Right renal cortex interstitium (tissue), 3 donors: Measurements from ENCODE around the gene ARHGAP42. TPM values are rescaled to one million over a fixed set of nuclear protein-coding genes. Genes with fewer than 3 reads are reported as not detected.

Source experiments
- DNase-seq, 3 donors: peaks; one replicate each; pipeline ENCODE4 v3.0.0-alpha.2; 2013; ENCODE audit warnings: low read depth in 3 of 3, low spot score in 2 of 3
- polyA plus RNA-seq, 3 donors: library from polyadenylated mRNA; unstranded; fragments of 120-200 nt; gene quantifications; one replicate each; pipeline ENCODE4 v1.2.1, GENCODE V29; 2013; ENCODE audit not compliant: insufficient read length in 3 of 3

Gene ARHGAP42
- polyA plus RNA-seq, 3 donors = 29.4 to 33.9 (median 32.3) TPM

DNA sequence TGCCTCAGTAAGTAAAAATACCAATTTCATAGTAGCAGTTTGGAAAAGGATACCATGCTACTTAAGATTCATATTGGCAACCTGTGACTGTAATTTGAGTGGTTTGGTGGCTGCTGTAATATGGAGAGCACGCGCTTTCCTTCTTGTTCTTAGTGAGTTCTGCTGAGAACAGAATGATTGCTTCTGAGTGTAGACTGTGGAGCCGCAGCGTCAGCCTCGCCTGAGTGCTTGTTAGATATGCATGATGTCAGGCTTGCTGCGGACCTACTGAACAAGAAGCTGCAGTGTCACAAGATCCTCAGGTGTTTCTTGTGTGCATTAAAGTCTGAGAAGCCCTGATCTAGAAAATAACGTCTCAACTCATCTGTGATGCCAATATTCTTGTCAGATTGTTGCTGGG is 143.2 kb downstream of the ARHGAP42 start:
- peak in 1 of 3 donors; percentile 59 for DNase-seq

- no peak for DNase-seq
Observed at GRCh38 chr11:100830978-100831732, 144.1 kb downstream of the ARHGAP42 start.

GRCh38 chr11:100831929-100832494 is 144.9 kb downstream of the ARHGAP42 start:
- no peak for DNase-seq

- DNase-seq = no peak
Observed at GRCh38 chr11:100832829-100833228, 145.7 kb downstream of the ARHGAP42 start.

DNA sequence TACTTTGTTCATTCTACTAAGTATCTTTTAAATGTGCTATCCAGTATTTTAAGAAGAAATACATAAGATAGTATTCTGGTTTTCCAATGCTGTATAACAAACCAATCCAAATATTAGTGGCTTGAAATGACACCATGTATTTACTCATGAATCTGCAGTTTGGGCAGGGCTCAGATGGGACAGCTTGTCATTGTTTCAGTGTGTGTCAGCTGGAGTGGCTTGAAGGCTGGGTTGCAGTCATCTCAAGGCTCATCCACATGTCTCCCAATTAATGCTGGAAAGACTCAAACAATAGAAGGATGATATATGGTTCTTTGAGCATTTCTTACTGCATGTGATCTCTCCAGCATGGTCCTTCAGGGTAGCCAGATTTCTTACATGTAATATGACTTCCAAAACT is 146.2 kb downstream of the ARHGAP42 start:
- DNase-seq = no peak

- DNase-seq = no peak
Observed at GRCh38 chr11:100835854-100836253, 148.8 kb downstream of the ARHGAP42 start.

- no peak for DNase-seq
Observed at GRCh38 chr11:100837311-100837710, 150.2 kb downstream of the ARHGAP42 start.

DNA sequence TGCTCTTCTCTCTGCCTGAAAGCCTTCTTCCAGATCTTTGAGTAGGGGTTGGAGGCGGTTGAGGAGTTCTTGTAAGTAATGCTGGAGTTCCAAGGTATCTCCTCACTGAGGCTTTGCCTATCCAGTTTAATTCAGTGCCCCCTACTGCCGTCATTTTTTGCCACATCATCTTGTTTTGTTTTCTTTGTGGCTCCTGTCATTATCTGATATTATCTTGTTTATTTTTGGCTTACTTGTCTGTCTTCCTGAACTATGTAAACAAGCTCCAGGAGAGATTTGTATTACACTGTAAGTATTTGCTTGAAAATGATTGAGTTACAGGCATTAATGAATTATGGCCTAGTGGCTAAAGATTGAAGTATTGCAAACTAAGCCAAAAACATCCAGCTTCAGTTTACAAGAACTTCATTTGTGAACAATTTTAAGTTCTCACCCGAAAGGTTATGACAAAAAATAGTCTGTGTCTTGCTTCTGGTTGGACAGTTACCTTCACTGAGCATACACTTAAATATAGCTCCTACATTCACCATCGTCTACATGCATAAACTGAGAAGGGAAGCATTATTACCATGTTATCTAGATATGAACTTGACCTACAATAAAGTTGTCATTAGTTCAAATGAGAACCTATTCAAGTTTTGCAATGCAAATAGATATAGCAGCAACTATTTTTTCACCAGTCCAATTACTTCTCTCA is 154.8 kb downstream of the ARHGAP42 start:
- DNase-seq = no peak

DNA sequence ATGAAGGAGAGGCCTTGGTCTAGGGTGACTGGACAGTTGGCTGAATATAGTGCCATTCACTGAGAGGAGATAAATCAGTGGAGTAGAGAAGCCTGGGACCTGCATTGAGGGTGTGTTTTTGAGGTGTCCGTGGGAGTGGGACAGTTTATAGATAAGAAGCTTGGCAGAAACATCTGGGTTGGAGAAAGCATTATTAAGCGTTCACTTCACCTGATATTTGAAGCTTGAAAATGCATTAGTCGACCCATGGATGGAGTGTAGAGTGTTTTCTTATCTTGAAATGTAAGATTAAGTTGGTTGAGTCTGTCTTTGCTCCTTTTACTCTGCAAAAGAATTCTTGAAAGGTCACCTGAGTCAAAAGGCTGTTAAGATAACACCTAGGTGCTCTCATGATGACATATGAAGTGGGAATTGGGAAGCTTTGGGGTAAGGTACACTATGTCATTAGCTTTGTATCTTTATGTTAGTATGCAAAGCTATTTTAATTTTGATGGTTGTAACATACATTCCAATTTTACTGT is 160.7 kb downstream of the ARHGAP42 start:
- DNase-seq = no peak

DNA sequence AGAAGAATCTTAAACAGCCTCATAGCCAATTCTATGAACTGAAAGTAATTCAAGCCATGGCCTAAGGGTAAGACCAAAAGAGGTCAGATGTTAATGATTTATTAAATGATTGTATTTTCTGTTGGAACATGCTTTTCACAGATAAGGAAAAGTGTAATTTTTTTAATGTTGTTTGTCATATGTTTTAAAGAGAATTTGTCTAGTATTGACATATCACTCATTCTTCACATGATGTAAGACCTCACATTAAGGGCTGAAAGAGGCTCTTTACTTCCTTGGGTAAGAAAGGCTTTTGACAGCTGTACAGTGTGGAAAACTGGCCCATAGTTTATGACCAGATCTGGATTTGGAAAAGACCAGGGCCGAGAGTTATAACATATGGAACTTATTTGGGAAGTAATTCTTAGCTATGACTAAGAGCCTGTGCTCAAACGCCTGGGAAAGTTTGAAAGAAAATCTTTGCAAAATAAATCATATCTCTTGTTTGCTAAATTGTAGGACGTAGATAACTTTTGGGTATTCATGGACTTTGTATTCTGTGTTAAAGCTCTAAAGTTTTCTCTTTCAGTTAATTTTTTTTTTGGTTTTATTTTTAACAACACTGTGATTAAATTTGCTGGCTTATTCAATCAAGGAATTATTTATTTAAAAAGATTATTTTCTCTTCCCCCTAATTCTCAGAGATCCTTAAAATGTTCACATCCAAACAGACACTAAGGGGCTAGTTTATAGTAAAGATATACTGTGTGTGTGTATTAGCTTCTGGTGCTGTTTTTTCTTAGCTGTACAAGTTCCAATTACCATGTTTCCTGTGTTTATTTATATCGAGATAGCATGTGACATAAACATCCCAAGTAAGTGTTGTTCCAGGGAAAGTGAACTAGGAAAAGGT is 162.2 kb downstream of the ARHGAP42 start:
- DNase-seq = no peak

GRCh38 chr11:100849901-100850235 is 162.8 kb downstream of the ARHGAP42 start:
- no peak for DNase-seq

DNA sequence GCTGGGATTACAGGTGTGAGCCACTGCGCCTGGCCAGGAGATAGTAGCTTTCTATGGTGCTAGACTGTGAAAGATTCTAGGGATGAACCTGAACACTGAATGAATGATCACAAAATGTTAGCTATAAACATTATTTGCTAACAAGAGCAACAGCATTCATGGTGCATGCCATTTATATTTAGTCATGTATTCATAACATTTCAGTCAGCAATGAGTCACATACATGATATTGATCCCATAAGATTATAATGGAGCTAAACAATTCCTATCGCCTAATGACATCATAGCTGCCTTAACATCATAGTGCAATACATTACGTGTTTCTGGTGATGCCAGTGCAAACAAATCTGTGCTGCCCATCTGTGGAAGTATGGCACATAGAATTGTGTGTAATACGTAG is 164.1 kb downstream of the ARHGAP42 start:
- no peak for DNase-seq

DNA sequence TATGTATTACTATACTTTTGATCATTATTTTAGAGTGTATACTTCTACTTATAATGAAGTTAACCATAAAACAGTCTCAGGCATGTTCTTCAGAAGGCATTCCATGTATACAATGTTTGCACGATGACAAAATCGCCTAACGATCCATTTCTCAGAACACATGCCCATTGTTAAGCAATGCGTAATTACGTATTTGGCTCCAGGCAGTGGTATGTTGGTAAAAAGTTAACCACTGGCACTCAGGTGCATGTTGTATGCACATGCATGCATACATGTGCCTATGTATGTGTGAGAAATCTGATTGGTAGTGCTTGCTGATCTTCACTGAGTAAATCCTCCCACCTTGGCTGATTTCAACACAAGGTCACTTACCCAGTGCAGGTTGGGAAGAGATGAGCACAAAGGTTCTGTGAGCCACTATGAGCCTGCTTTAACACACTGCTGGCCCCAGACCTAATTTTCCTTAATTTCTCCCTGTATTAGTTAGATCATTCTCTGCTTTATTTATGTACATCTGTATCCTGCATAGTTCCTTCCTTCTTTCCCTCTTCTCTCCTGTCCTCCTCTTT is 164.6 kb downstream of the ARHGAP42 start:
- no peak for DNase-seq

GRCh38 chr11:100855466-100856067 is 168.5 kb downstream of the ARHGAP42 start:
- DNase-seq = peak in 1 of 3 donors; percentile 43

- DNase-seq = no peak
Observed at GRCh38 chr11:100857236-100858005, 170.3 kb downstream of the ARHGAP42 start.

DNA sequence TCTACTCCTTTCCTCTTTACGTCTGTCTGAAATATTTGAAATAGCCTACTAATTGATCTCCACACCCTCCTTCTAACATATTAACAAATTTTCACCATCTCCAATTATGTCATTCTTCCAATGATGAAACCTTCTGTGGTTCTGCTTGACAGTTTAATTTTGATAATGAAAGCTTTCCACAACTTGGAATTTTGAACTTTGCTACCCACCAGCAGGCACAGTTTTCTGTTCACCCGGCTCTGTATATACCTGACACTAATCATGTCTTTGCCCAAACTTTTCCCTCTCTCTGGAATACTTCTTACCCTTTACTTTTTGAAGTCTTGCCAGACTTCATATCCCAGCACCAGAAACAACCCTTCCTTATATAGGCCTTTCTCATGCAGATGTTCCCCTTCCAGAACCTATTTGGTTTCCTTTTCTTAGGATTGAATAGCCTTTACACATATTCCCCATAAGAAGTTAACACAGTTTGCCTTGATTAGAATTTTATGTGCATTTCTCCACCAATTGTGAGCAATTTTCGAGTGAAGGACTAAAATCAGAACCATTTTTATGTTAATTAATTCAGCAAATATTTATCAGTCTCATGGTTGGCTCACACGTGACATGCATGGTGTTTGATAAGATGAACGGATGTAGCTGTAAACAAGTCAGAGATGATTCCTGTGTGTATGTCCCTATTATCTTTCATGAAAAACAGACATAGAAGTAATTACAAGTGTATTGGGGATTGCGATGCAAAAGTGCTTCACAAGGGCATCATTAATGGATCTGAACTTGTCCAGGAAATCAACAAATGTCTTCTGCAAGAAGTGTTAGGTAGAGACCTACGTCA is 173.4 kb downstream of the ARHGAP42 start:
- no peak for DNase-seq

DNA sequence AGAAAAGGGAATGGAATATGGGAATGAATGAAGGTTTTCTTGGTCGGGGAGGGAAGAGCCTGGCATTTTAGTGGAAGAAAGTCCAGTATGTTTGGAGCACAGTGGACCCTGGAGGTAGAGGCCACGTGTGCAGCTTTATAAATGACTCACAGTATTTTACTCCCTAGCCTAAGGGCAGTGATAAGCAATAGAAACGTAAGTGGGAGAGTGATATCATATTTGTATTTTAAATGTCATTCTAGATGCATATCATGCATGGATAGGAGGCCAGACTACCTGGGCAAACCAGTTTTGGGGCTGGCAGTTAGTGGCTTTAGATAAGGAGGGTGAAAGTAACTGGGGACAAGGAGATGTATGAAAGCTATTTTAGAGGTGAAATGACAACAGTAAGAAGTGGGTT is 174.1 kb downstream of the ARHGAP42 start:
- DNase-seq = no peak

GRCh38 chr11:100863080-100863581 is 176.0 kb downstream of the ARHGAP42 start:
- DNase-seq = no peak
